HFFc6 (cell line): ENCODE measurements around the gene MAD1L1. TPM values are rescaled to one million over a fixed set of nuclear protein-coding genes. Genes with fewer than 3 reads are reported as not detected.

Experiments used
- DNase-seq: peaks from one replicate; pipeline ENCODE4 v3.0.0-alpha.2; 2018
- H3K27ac Mint-ChIP-seq: 2 replicates; pipeline ENCODE4 v1.8.0; 2020; ENCODE audit warnings: mild to moderate bottlenecking, mixed read lengths
- H3K27me3 Mint-ChIP-seq: 2 replicates; pipeline ENCODE4 v1.8.0; 2021; ENCODE audit warnings: mild to moderate bottlenecking, moderate library complexity, mixed read lengths; ENCODE audit not compliant: insufficient read depth
- H3K36me3 Mint-ChIP-seq: 2 replicates; pipeline ENCODE4 v1.8.0; 2021; ENCODE audit warnings: low read depth, mixed read lengths
- H3K4me1 Mint-ChIP-seq: 2 replicates; pipeline ENCODE4 v1.8.0; 2020; ENCODE audit warnings: low read depth, mixed read lengths
- H3K4me3 Mint-ChIP-seq: 2 replicates; pipeline ENCODE4 v1.8.0; 2020; ENCODE audit warnings: mild to moderate bottlenecking, moderate library complexity, mixed read lengths
- H3K9me3 Mint-ChIP-seq: 2 replicates; pipeline ENCODE4 v1.8.0; 2020; ENCODE audit warnings: mild to moderate bottlenecking, mixed read lengths
- total RNA-seq, 6 experiments: library from RNA; stranded (reverse); fragmentation: NEBNext Ultra II Directional; extraction: Animal tissue kit (Norgen Biotek cat#: 25700); gene quantifications; 2 replicates in 1 of 6; 3 replicates in 5 of 6; pipeline ENCODE4 v1.2.3, GENCODE V29; 2021
- TF ChIP-seq, protein P1 (sequence below): fragments of 200-600 bp; sonication (generic); IDR thresholded peaks from 2 replicates; pipeline ENCODE4 v1.5.0; 2021; ENCODE audit warnings: antibody characterized with exemption, mild to moderate bottlenecking

Gene MAD1L1
- total RNA-seq, 6 experiments from 2014 or later: 34.6 to 44.8 (median 40.2) TPM

DNA sequence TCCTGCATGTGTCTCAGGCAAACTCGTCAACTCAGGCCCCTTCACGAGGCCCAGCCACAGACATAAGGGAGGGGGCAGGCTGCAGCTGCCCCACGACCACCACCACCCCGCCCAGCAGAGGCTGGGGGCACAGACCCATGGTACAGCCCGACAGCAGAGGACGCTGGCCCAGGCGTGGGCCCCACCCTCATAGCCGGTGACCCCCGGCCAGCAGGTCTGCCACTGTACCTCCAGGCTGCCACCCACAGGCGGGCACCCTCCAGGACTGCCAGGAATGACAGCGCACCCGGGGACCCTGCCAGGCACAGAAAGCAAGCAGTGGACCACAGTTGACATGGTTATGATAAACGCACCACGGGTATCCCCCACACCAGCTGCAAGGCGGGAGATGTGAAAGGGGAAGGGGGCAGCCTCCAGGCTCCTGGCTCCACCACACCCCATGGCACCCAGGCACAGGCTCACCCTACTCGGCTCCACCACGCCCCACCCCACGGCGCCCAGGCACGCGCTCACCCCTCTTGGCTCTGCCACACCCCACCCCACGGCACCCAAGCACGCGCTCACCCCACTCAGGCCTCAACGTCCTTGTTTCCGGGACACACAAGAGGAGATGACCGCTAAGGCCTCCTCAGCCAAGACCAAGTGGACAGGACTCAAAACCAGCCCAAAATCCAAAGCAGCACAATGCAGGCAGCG, 135.9 kb downstream of the MAD1L1 start:
- peaks cover 8% of the 10 kb centered on the region; the same call in 1 of the 2 replicates for H3K36me3 Mint-ChIP-seq
- TF ChIP-seq, protein P1, sequence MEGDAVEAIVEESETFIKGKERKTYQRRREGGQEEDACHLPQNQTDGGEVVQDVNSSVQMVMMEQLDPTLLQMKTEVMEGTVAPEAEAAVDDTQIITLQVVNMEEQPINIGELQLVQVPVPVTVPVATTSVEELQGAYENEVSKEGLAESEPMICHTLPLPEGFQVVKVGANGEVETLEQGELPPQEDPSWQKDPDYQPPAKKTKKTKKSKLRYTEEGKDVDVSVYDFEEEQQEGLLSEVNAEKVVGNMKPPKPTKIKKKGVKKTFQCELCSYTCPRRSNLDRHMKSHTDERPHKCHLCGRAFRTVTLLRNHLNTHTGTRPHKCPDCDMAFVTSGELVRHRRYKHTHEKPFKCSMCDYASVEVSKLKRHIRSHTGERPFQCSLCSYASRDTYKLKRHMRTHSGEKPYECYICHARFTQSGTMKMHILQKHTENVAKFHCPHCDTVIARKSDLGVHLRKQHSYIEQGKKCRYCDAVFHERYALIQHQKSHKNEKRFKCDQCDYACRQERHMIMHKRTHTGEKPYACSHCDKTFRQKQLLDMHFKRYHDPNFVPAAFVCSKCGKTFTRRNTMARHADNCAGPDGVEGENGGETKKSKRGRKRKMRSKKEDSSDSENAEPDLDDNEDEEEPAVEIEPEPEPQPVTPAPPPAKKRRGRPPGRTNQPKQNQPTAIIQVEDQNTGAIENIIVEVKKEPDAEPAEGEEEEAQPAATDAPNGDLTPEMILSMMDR: no peak
- no peak for DNase-seq
- H3K4me1 Mint-ChIP-seq: peaks cover 26% of the 10 kb centered on the region
- H3K4me3 Mint-ChIP-seq: no peak overlapping the region
- no peak overlapping the region for H3K27ac Mint-ChIP-seq
- peaks cover 2% of the 10 kb centered on the region; the same call in 1 of the 2 replicates for H3K27me3 Mint-ChIP-seq
- no peaks in the 10 kb centered on the region for H3K9me3 Mint-ChIP-seq

DNA sequence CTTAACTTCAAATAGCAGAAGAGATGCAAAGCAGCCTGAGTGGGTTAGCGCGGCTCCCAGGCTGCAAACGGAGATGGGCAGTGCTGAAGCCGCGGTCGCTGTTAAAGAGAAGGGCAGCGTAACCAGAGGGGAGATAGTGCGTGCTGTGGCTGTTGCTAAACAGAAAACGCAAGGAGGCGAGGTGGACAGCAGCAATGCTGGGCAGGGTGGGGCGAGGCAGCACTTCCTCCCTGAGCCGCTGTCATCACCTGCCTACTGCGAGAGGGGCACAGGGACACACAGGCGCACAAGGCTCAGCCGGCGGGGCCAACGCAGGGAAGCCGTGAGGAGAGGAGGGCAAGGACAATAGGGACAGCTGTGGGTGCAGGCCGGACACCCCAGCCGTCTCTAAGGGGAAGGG, 137.3 kb downstream of the MAD1L1 start:
- Mint-ChIP-seq H3K9me3 (no peaks in the 10 kb centered on the region), H3K27ac (no peak overlapping the region), H3K4me1 (peaks cover 26% of the 10 kb centered on the region), H3K36me3 (peaks cover 8% of the 10 kb centered on the region; the same call in 1 of the 2 replicates), H3K27me3 (peaks cover 2% of the 10 kb centered on the region; the same call in 1 of the 2 replicates), H3K4me3 (no peak overlapping the region)
- DNase-seq: no peak
- TF ChIP-seq, protein P1: no peak

DNA sequence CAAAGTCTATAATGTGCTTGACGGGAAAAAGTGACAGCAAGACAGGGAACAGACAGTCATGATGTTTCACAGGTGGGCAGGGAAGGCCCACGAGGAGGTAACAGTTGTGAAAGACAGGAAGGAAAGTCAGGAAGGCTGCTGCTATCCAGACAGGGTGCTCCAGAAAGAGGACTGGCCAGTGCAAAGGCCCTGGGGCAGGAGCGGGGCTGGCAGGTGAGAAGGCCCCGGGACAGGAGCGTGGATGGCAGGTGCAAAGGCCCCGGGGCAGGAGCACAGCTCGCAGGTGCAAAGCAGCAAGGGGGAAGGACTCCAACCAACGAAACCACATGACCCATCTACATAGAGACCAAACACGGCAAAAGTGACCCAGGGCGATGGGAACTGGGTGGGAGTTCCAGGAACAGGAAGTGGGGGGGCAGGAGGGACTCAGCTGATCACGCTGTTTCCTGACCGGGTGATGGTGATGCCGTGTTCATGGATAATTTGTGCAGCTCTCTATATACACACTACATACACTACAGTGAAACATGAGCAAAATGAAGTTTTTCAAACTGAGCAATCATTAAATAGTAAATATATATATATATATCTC, 138.2 kb downstream of the MAD1L1 start:
- H3K4me1 Mint-ChIP-seq: peaks cover 17% of the 10 kb centered on the region
- TF ChIP-seq, protein P1: no peak
- H3K36me3 Mint-ChIP-seq: peaks cover 12% of the 10 kb centered on the region
- H3K27ac Mint-ChIP-seq: peak overlapping the region; percentile 22; the same call in 1 of the 2 replicates
- H3K9me3 Mint-ChIP-seq: no peaks in the 10 kb centered on the region
- H3K27me3 Mint-ChIP-seq: no peaks in the 10 kb centered on the region
- no peak for DNase-seq
- H3K4me3 Mint-ChIP-seq: no peak overlapping the region

DNA sequence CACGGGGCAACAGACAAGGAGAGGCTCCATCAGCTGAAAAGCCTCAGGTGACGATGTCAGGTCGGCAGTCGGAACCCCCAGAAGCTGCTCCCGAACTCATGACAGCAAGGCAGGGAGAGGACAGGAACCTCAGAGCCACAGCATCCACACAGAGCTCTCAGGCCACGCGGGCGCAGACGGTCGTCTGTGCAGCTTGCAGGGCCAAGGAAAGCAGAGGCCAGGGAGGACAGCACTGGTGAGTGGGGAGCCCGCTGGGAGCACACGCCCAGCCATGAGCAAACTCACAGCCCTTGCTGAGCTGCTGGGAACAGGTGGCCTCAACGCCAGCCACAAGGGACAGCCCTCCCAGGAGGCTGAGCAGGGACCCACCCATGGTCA, 138.9 kb downstream of the MAD1L1 start:
- no peak overlapping the region; the same call in 1 of the 2 replicates for H3K4me3 Mint-ChIP-seq
- H3K27ac Mint-ChIP-seq: peak overlapping the region; percentile 73
- TF ChIP-seq, protein P1: no peak
- H3K9me3 Mint-ChIP-seq: no peaks in the 10 kb centered on the region
- H3K27me3 Mint-ChIP-seq: no peaks in the 10 kb centered on the region
- H3K4me1 Mint-ChIP-seq: peaks cover 10% of the 10 kb centered on the region
- DNase-seq: no peak
- H3K36me3 Mint-ChIP-seq: peaks cover 16% of the 10 kb centered on the region

DNA sequence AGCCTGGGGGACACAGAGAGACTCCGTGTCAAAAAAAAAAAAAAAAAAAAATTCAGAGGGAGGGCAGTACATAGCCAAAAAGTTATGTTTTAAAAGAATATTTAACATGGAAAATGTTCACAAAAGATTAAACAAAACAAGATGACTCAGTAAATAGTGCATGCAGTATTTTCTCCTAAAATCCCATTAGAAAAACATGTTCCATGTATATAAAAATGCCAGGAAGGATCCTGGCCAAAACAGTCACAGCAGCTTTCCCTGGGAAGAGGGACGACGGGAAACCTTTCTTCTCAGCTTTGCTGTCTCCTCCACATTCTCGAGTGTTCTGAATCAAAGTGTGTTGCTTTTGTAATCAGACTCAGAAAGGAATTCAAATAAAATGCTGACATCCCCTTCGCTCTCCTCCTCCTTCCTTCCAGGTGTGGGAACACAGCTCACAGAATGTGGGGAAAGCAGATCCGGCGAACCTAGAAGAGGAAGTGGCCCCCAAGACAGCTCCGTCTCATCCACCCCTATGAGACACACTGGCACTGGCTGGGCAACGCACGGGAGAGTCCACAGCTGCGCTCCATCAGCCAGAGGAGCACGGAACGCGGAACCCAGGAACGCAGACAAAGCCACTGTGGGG, 139.4 kb downstream of the MAD1L1 start:
- Mint-ChIP-seq H3K4me1 (peaks cover 9% of the 10 kb centered on the region), H3K36me3 (peaks cover 16% of the 10 kb centered on the region), H3K27ac (peak overlapping the region; percentile 73), H3K27me3 (no peaks in the 10 kb centered on the region), H3K4me3 (no peak overlapping the region; the same call in 1 of the 2 replicates), H3K9me3 (no peaks in the 10 kb centered on the region)
- TF ChIP-seq, protein P1: no peak
- peak; percentile 14 for DNase-seq
